ENCODE data around the gene CSNK2B.

CSNK2B gene

GRCh38 chr6:31621320-31621939 is 44.5 kb upstream of the CSNK2B start:
- Histone ChIP-seq H3K4me1 (peaks cover 12% of the 10 kb centered on the region), H3K36me3 (ENCODE audit: control insufficient read depth, insufficient read depth, low read length) (no peaks in the 10 kb centered on the region), H3K9me3 (ENCODE audit: control insufficient read depth, low read length) (no peaks in the 10 kb centered on the region), H3K27ac (peak overlapping the region; percentile 94), H3K27me3 (ENCODE audit: control insufficient read depth, insufficient read depth, low read length) (no peaks in the 10 kb centered on the region), H3K79me2 (peaks cover 15% of the 10 kb centered on the region), H3K4me3 (ENCODE audit: low read depth, low read length) (peak overlapping the region; percentile 88), H3K9ac (peak overlapping the region; percentile 79), H2AFZ (peak overlapping the region; percentile 79), H3K4me2 (ENCODE audit: low read length) (peak overlapping the region; percentile 88)
- TF ChIP-seq, protein P1, sequence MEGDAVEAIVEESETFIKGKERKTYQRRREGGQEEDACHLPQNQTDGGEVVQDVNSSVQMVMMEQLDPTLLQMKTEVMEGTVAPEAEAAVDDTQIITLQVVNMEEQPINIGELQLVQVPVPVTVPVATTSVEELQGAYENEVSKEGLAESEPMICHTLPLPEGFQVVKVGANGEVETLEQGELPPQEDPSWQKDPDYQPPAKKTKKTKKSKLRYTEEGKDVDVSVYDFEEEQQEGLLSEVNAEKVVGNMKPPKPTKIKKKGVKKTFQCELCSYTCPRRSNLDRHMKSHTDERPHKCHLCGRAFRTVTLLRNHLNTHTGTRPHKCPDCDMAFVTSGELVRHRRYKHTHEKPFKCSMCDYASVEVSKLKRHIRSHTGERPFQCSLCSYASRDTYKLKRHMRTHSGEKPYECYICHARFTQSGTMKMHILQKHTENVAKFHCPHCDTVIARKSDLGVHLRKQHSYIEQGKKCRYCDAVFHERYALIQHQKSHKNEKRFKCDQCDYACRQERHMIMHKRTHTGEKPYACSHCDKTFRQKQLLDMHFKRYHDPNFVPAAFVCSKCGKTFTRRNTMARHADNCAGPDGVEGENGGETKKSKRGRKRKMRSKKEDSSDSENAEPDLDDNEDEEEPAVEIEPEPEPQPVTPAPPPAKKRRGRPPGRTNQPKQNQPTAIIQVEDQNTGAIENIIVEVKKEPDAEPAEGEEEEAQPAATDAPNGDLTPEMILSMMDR (IDR thresholded peaks at IDR 0.05): no peak

DNA sequence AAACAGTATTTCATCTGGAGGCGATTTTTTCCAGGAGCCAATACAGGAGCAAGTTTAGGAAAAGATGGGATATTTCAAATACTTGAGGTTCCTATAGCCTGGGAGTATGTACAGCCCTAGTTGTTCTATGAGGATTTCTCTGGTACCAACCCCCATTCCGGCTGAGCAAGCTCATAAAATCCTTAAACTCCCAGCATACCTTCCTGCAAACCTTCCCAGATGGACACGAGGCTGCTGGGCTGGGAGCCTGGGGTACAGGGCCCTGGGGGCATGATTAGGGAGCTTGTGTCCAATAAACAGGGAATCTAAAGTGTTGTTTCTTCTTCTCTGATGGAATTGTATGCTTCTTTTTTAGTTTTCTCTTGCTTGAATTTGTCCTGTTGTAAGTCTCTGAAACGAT is 43.9 kb upstream of the CSNK2B start:
- Histone ChIP-seq H3K36me3 (ENCODE audit: control insufficient read depth, insufficient read depth, low read length) (no peaks in the 10 kb centered on the region), H3K27ac (peak overlapping the region; percentile 94), H3K9me3 (ENCODE audit: control insufficient read depth, low read length) (no peaks in the 10 kb centered on the region), H3K4me1 (peaks cover 12% of the 10 kb centered on the region), H3K4me2 (ENCODE audit: low read length) (peak overlapping the region; percentile 88), H3K79me2 (peaks cover 17% of the 10 kb centered on the region), H3K27me3 (ENCODE audit: control insufficient read depth, insufficient read depth, low read length) (no peaks in the 10 kb centered on the region), H2AFZ (no peak overlapping the region), H3K4me3 (ENCODE audit: low read depth, low read length) (peak overlapping the region; percentile 88), H3K9ac (no peak overlapping the region)
- TF ChIP-seq, protein P1 (IDR thresholded peaks at IDR 0.05): no peak

DNA sequence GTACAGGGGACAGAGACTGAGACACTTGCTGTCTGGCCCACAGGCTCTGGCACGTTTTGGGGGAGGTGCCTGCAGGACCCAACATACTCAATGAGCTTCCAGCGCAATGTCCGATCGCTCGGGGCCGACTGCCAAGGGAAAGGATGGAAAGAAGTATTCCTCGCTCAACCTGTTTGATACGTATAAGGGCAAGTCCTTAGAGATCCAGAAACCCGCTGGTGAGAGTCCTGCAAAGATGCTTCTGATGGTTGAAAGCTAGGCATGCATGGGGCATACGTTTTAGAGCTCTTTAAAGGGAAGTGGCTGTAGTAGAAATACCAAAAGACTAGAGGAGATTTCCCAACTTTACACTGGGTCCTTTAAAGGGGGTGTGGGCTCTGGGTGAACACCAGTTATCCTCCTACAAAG is 43.2 kb upstream of the CSNK2B start:
- peaks cover 12% of the 10 kb centered on the region for H3K4me1 ChIP-seq
- no peak overlapping the region for H2AFZ ChIP-seq
- no peak overlapping the region for H3K9ac ChIP-seq
- TF ChIP-seq, protein P1 (IDR thresholded peaks at IDR 0.05): no peak
- H3K4me2 ChIP-seq (ENCODE audit: low read length): peak overlapping the region; percentile 88
- no peak overlapping the region for H3K27ac ChIP-seq
- no peak overlapping the region for H3K4me3 ChIP-seq (ENCODE audit: low read depth, low read length)
- no peaks in the 10 kb centered on the region for H3K9me3 ChIP-seq (ENCODE audit: control insufficient read depth, low read length)
- H3K27me3 ChIP-seq (ENCODE audit: control insufficient read depth, insufficient read depth, low read length): no peaks in the 10 kb centered on the region
- H3K36me3 ChIP-seq (ENCODE audit: control insufficient read depth, insufficient read depth, low read length): no peaks in the 10 kb centered on the region
- H3K79me2 ChIP-seq: peaks cover 17% of the 10 kb centered on the region

DNA sequence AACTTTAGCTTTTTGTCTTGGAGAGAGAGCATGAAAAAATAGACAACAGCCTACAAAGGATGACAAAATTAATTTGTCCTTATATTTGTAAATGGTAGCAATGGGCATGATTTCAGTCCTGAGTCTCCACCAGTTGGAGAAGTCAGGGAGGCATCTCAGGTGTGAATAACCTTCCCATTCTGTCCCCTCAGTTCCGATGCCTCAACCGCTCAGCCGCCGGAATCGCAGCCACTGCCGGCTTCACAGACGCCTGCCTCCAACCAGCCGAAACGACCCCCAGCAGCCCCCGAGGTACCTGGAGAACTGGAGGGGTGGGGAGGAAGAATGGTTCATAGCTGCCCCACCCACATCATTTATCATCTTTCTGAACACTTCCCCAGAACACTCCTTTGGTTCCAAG is 41.8 kb upstream of the CSNK2B start:
- H3K36me3 ChIP-seq (ENCODE audit: control insufficient read depth, insufficient read depth, low read length): no peaks in the 10 kb centered on the region
- H3K27me3 ChIP-seq (ENCODE audit: control insufficient read depth, insufficient read depth, low read length): no peaks in the 10 kb centered on the region
- TF ChIP-seq, protein P1 (IDR thresholded peaks at IDR 0.05): no peak
- H3K4me1 ChIP-seq: peaks cover 12% of the 10 kb centered on the region
- H3K27ac ChIP-seq: no peak overlapping the region
- no peak overlapping the region for H3K9ac ChIP-seq
- H3K79me2 ChIP-seq: peaks cover 17% of the 10 kb centered on the region
- no peak overlapping the region for H3K4me2 ChIP-seq (ENCODE audit: low read length)
- no peak overlapping the region for H3K4me3 ChIP-seq (ENCODE audit: low read depth, low read length)
- no peak overlapping the region for H2AFZ ChIP-seq
- no peaks in the 10 kb centered on the region for H3K9me3 ChIP-seq (ENCODE audit: control insufficient read depth, low read length)

DNA sequence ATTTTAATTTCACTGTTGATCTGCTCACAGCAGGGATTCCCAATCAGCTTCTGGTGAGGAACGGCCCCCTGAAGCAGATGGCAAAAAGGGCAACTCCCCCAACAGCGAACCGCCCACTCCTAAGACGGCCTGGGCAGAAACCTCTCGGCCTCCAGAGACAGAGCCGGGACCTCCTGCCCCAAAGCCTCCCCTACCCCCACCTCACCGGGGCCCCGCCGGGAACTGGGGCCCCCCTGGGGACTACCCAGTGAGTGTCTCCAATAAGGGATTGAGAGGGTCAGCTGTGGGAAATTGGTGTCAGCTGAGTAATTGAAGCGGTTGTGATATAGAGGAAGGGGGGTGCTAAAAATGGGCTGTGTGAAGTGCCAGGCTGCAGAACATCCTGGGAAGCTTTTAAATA is 38.9 kb upstream of the CSNK2B start:
- no peak overlapping the region for H3K27ac ChIP-seq
- no peaks in the 10 kb centered on the region for H3K36me3 ChIP-seq (ENCODE audit: control insufficient read depth, insufficient read depth, low read length)
- H3K9ac ChIP-seq: no peak overlapping the region
- TF ChIP-seq, protein P1 (IDR thresholded peaks at IDR 0.05): no peak
- H3K4me3 ChIP-seq (ENCODE audit: low read depth, low read length): no peak overlapping the region
- peaks cover 11% of the 10 kb centered on the region for H3K79me2 ChIP-seq
- H2AFZ ChIP-seq: no peak overlapping the region
- H3K4me1 ChIP-seq: peaks cover 6% of the 10 kb centered on the region
- H3K9me3 ChIP-seq (ENCODE audit: control insufficient read depth, low read length): no peaks in the 10 kb centered on the region
- no peaks in the 10 kb centered on the region for H3K27me3 ChIP-seq (ENCODE audit: control insufficient read depth, insufficient read depth, low read length)
- no peak overlapping the region for H3K4me2 ChIP-seq (ENCODE audit: low read length)
